HEK293 (cell line): ENCODE measurements around the gene TMEM123.

ENCODE experiments used
- ZBTB1 ChIP-seq: fragments of 450-650 bp; formaldehyde crosslinking; IDR thresholded peaks from 2 replicates; pipeline ENCODE4 v1.5.1; 2016; ENCODE audit warnings: missing biosample characterization, missing genetic modification characterization
- ZBTB21 ChIP-seq: fragments of 450-650 bp; formaldehyde crosslinking; IDR thresholded peaks from 2 replicates; pipeline ENCODE4 v1.5.1; 2017; ENCODE audit warnings: missing biosample characterization, missing genetic modification characterization

DNA sequence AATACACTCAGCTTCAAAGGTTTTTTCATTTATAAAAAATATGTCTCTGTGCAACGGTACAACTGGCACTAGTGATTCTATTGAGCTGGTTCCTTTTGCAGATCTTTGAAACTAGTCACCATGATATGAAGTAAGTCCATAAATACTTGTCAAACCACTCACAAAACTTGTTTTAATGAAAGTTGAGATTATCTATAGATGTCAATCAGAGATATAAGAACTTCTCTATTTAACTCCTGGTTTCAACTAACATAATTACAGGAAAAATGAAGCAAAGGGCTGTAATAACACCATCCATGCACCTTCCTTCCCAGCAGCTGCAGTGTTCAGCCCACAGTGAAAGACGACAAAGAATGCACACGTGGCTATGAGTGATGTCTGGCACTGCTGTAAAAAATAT, 44.7 kb downstream of the TMEM123 start:
- TF ChIP-seq ZBTB21 (tag by site-specific recombination) (no peak), ZBTB1 (tag by site-specific recombination) (no peak)
